ENCODE measurements around the gene CELF4. TPM values are rescaled to one million over a fixed set of nuclear protein-coding genes. Genes with fewer than 3 reads are reported as not detected.

CELF4 gene
- total and polyA plus RNA-seq, 4 donors, result 0.24 to 3.0 (median 1.3) TPM

- no peak for DNase-seq
- no peak overlapping the region for H3K27ac ChIP-seq (ENCODE audit: low read depth in 1 of 2, low read length in 1 of 2)
- H3K36me3 ChIP-seq (ENCODE audit: control insufficient read depth in 4 of 4, insufficient read depth in 4 of 4, low read length in 4 of 4), result no peaks in the 10 kb centered on the region
- 87 to 90% methylated on average over 10 of the region's 10 CpGs for WGBS, 2 donors
- peaks cover 10 to 48% (median 31%) of the 10 kb centered on the region in 3 donors for H3K27me3 ChIP-seq (ENCODE audit: control insufficient read depth in 3 of 3, insufficient read depth in 3 of 3, low read length in 2 of 3)
- H3K9me3 ChIP-seq (ENCODE audit: control insufficient read depth in 4 of 4, insufficient read depth in 3 of 4, low read length in 3 of 4), result peaks cover 0 to 32% (median 0%) of the 10 kb centered on the region in 4 donors
- ATAC-seq (ENCODE audit: insufficient read depth, low FRiP score), result no peak
- no peak overlapping the region for H3K4me3 ChIP-seq
- no peak for TF ChIP-seq CTCF (IDR thresholded peaks at IDR 0.05; ENCODE audit: control extremely low read depth, extremely low read depth)
- peaks cover 0 to 2% (median 0%) of the 10 kb centered on the region in 5 donors for H3K4me1 ChIP-seq (ENCODE audit: control insufficient read depth in 5 of 5, insufficient read depth in 5 of 5, low read length in 5 of 5)
- H3K9ac ChIP-seq (ENCODE audit: insufficient read depth in 1 of 2, low read length in 2 of 2), result no peak overlapping the region
These were observed 289.3 kb downstream of the CELF4 start for GRCh38 chr18:37276111-37276890.

- no peak overlapping the region for H3K27ac ChIP-seq (ENCODE audit: low read depth in 1 of 2, low read length in 1 of 2)
- H3K4me1 ChIP-seq (ENCODE audit: control insufficient read depth in 5 of 5, insufficient read depth in 5 of 5, low read length in 5 of 5), result peaks cover 0 to 2% (median 0%) of the 10 kb centered on the region in 5 donors
- no peak overlapping the region for H3K4me3 ChIP-seq
- WGBS, 2 donors, result 21 to 23% methylated on average over 28 to 32 of the region's 32 CpGs
- TF ChIP-seq CTCF (IDR thresholded peaks at IDR 0.05; ENCODE audit: control extremely low read depth, extremely low read depth), result no peak
- H3K9ac ChIP-seq (ENCODE audit: insufficient read depth in 1 of 2, low read length in 2 of 2), result no peak overlapping the region
- DNase-seq (no peak), ATAC-seq (ENCODE audit: insufficient read depth, low FRiP score) (no peak)
- H3K27me3 ChIP-seq (ENCODE audit: control insufficient read depth in 3 of 3, insufficient read depth in 3 of 3, low read length in 2 of 3), result peaks cover 10 to 48% (median 31%) of the 10 kb centered on the region in 3 donors
- peaks cover 0 to 32% (median 0%) of the 10 kb centered on the region in 4 donors for H3K9me3 ChIP-seq (ENCODE audit: control insufficient read depth in 4 of 4, insufficient read depth in 3 of 4, low read length in 3 of 4)
- H3K36me3 ChIP-seq (ENCODE audit: control insufficient read depth in 4 of 4, insufficient read depth in 4 of 4, low read length in 4 of 4), result no peaks in the 10 kb centered on the region
These were observed 290.3 kb downstream of the CELF4 start for GRCh38 chr18:37275237-37275741.

- 13 to 15% methylated on average over 76 to 82 of the region's 82 CpGs for WGBS, 2 donors
- Histone ChIP-seq H3K27ac (ENCODE audit: low read depth in 1 of 2, low read length in 1 of 2) (no peak overlapping the region), H3K9ac (ENCODE audit: insufficient read depth in 1 of 2, low read length in 2 of 2) (no peak overlapping the region), H3K27me3 (ENCODE audit: control insufficient read depth in 3 of 3, insufficient read depth in 3 of 3, low read length in 2 of 3) (peaks cover 10 to 48% (median 31%) of the 10 kb centered on the region in 3 donors), H3K4me3 (no peak overlapping the region), H3K4me1 (ENCODE audit: control insufficient read depth in 5 of 5, insufficient read depth in 5 of 5, low read length in 5 of 5) (peaks cover 0 to 2% (median 0%) of the 10 kb centered on the region in 5 donors), H3K9me3 (ENCODE audit: control insufficient read depth in 4 of 4, insufficient read depth in 3 of 4, low read length in 3 of 4) (peaks cover 0 to 32% (median 0%) of the 10 kb centered on the region in 4 donors), H3K36me3 (ENCODE audit: control insufficient read depth in 4 of 4, insufficient read depth in 4 of 4, low read length in 4 of 4) (no peaks in the 10 kb centered on the region)
- DNase-seq, result no peak
- no peak for ATAC-seq (ENCODE audit: insufficient read depth, low FRiP score)
- no peak for TF ChIP-seq CTCF (IDR thresholded peaks at IDR 0.05; ENCODE audit: control extremely low read depth, extremely low read depth)
These were observed 291.0 kb downstream of the CELF4 start for GRCh38 chr18:37274309-37275236.
